ENCODE results near the gene SLC38A3.
"Not testable (repeated sequence)": the region's sequence is repeated elsewhere in the genome, so short reads cannot be mapped to it uniquely, and the experiment has no call there.

SLC38A3 gene

GRCh38 chr3:50229490-50229889, 24.4 kb downstream of the SLC38A3 start:
- in situ Hi-C loops (cut with MboI; ENCODE audit: low sequenced_read_pairs), result no loop called here

GRCh38 chr3:50230104-50230793, 25.2 kb downstream of the SLC38A3 start:
- in situ Hi-C loops (cut with MboI; ENCODE audit: low sequenced_read_pairs), result no loop called here

GRCh38 chr3:50230794-50231125, 25.7 kb downstream of the SLC38A3 start:
- in situ Hi-C loops (cut with MboI; ENCODE audit: low sequenced_read_pairs), result no loop called here

GRCh38 chr3:50231581-50231980, 26.5 kb downstream of the SLC38A3 start:
- in situ Hi-C loops (cut with MboI; ENCODE audit: low sequenced_read_pairs), result no loop called here

GRCh38 chr3:50232303-50232702, 27.2 kb downstream of the SLC38A3 start:
- in situ Hi-C loops (cut with MboI; ENCODE audit: low sequenced_read_pairs), result no loop called here

GRCh38 chr3:50233176-50233575, 28.1 kb downstream of the SLC38A3 start:
- in situ Hi-C loops (cut with MboI; ENCODE audit: low sequenced_read_pairs), result no loop called here

GRCh38 chr3:50235716-50236483, 30.8 kb downstream of the SLC38A3 start, which contains the start of gene GNAI2:
Gene GNAI2, plus strand, starts transcription at chr3:50236204. Its CDS starts 132 bp downstream, at chr3:50236336.
- in situ Hi-C loops (cut with MboI; ENCODE audit: low sequenced_read_pairs), result no loop called here

- in situ Hi-C loops (cut with MboI; ENCODE audit: low sequenced_read_pairs), result no loop called here
These were observed 31.5 kb downstream of the SLC38A3 start for GRCh38 chr3:50236484-50237132.

GRCh38 chr3:50237133-50237651, 32.1 kb downstream of the SLC38A3 start:
- in situ Hi-C loops (cut with MboI; ENCODE audit: low sequenced_read_pairs), result no loop called here

- in situ Hi-C loops (cut with MboI; ENCODE audit: low sequenced_read_pairs), result no loop called here
These were observed 32.9 kb downstream of the SLC38A3 start for GRCh38 chr3:50237754-50238548.

GRCh38 chr3:50238549-50239026, 33.5 kb downstream of the SLC38A3 start:
- in situ Hi-C loops (cut with MboI; ENCODE audit: low sequenced_read_pairs), result no loop called here

GRCh38 chr3:50239649-50240048, 34.6 kb downstream of the SLC38A3 start:
- in situ Hi-C loops (cut with MboI; ENCODE audit: low sequenced_read_pairs), result no loop called here

- in situ Hi-C loops (cut with MboI; ENCODE audit: low sequenced_read_pairs), result no loop called here
These were observed 36.1 kb downstream of the SLC38A3 start for GRCh38 chr3:50241163-50241562.

GRCh38 chr3:50241713-50242380, 36.8 kb downstream of the SLC38A3 start:
- in situ Hi-C loops (cut with MboI; ENCODE audit: low sequenced_read_pairs), result no loop called here

- in situ Hi-C loops (cut with MboI; ENCODE audit: low sequenced_read_pairs), result no loop called here
These were observed 37.3 kb downstream of the SLC38A3 start for GRCh38 chr3:50242381-50242770.

- in situ Hi-C loops (cut with MboI; ENCODE audit: low sequenced_read_pairs), result no loop called here
These were observed 37.9 kb downstream of the SLC38A3 start for GRCh38 chr3:50242851-50243542.

- in situ Hi-C loops (cut with MboI; ENCODE audit: low sequenced_read_pairs), result no loop called here
These were observed 38.4 kb downstream of the SLC38A3 start for GRCh38 chr3:50243543-50243895.

GRCh38 chr3:50244813-50245212, 39.7 kb downstream of the SLC38A3 start:
- in situ Hi-C loops (cut with MboI; ENCODE audit: low sequenced_read_pairs), result not testable (repeated sequence)

- in situ Hi-C loops (cut with MboI; ENCODE audit: low sequenced_read_pairs), result no loop called here
These were observed 40.2 kb downstream of the SLC38A3 start for GRCh38 chr3:50245251-50245745.
